C1 segment of cervical spinal cord (tissue), 14 donors: ENCODE data around the gene KYAT1.
A peak's percentile ranks its signal among the peaks of the same experiment; 100 is the strongest.

Source experiments
- DNase-seq, 14 donors: peaks; one replicate each; lab custom pipeline; 2025; lab: John Stamatoyannopoulos, UW

The KYAT1 gene

GRCh38 chr9:128881884-128882676, at the start of gene KYAT1, which contains the start of gene LRRC8A:
Gene KYAT1, minus strand, starts transcription at chr9:128881950. Its CDS starts 36,545 bp downstream, at chr9:128845405.
Gene LRRC8A, plus strand, starts transcription at chr9:128882133. Its CDS starts 25,032 bp downstream, at chr9:128907165.
- peak; percentile 88 to 98 (median 96) for DNase-seq

GRCh38 chr9:128929560-128929959, 47.8 kb upstream of the KYAT1 start:
- no peak for DNase-seq

- no peak for DNase-seq
Observed at GRCh38 chr9:128928624-128929023, 46.9 kb upstream of the KYAT1 start.

- DNase-seq = peak in 5 of 14 donors; percentile 19 to 29 (median 27)
Observed at GRCh38 chr9:128927731-128928411, 46.1 kb upstream of the KYAT1 start.

- DNase-seq = no peak
Observed at GRCh38 chr9:128923493-128923883, 41.7 kb upstream of the KYAT1 start.

GRCh38 chr9:128921881-128922763, 40.4 kb upstream of the KYAT1 start:
- peak in 6 of 14 donors; percentile 17 to 71 (median 30) for DNase-seq

GRCh38 chr9:128920381-128921058, 38.8 kb upstream of the KYAT1 start, which contains the start of gene PHYHD1:
Gene PHYHD1, plus strand, starts transcription at chr9:128920982. Its CDS starts 1,342 bp downstream, at chr9:128922324.
- DNase-seq = peak in 13 of 14 donors; percentile 28 to 89 (median 70)

- no peak for DNase-seq
Observed at GRCh38 chr9:128919402-128920089, 37.8 kb upstream of the KYAT1 start.

- DNase-seq = no peak
Observed at GRCh38 chr9:128918921-128919320, 37.2 kb upstream of the KYAT1 start.

- DNase-seq = peak in 12 of 14 donors; percentile 22 to 75 (median 62)
Observed at GRCh38 chr9:128917151-128917849, 35.5 kb upstream of the KYAT1 start.

- DNase-seq = no peak
Observed at GRCh38 chr9:128916745-128917144, 35.0 kb upstream of the KYAT1 start.

- peak in 2 of 14 donors; percentile 44 to 64 for DNase-seq
Observed at GRCh38 chr9:128916204-128916603, 34.5 kb upstream of the KYAT1 start.

- DNase-seq = no peak
Observed at GRCh38 chr9:128913995-128914772, 32.4 kb upstream of the KYAT1 start.

GRCh38 chr9:128913048-128913900, 31.5 kb upstream of the KYAT1 start:
- DNase-seq = no peak

GRCh38 chr9:128912270-128912853, 30.6 kb upstream of the KYAT1 start:
- DNase-seq = no peak

- peak in 1 of 14 donors; percentile 46 for DNase-seq
Observed at GRCh38 chr9:128911529-128912035, 29.8 kb upstream of the KYAT1 start.

- DNase-seq = no peak
Observed at GRCh38 chr9:128910906-128911305, 29.2 kb upstream of the KYAT1 start.
